HT1080 (cell line): Measurements from ENCODE around the gene EFCAB6. TPM values are rescaled to one million over a fixed set of nuclear protein-coding genes. Genes with fewer than 3 reads are reported as not detected.

Experiments
- DNase-seq: peaks from one replicate; pipeline ENCODE4 v3.0.0-alpha.2; 2015; ENCODE audit warnings: low read depth
- polyA plus RNA-seq, 2 experiments: library from polyadenylated mRNA; depleted of rRNA; stranded (reverse); fragments of >200 nt; gene quantifications; 2 replicates each; pipeline ENCODE4 v1.2.3, GENCODE V29; 2015
- total RNA-seq: library from RNA; depleted of rRNA; stranded (reverse); fragments of >200 nt; shearing (Covaris generic); gene quantifications from 2 replicates; pipeline ENCODE4 v1.2.3, GENCODE V29; 2014; rRNA removed

EFCAB6 gene, protein sequence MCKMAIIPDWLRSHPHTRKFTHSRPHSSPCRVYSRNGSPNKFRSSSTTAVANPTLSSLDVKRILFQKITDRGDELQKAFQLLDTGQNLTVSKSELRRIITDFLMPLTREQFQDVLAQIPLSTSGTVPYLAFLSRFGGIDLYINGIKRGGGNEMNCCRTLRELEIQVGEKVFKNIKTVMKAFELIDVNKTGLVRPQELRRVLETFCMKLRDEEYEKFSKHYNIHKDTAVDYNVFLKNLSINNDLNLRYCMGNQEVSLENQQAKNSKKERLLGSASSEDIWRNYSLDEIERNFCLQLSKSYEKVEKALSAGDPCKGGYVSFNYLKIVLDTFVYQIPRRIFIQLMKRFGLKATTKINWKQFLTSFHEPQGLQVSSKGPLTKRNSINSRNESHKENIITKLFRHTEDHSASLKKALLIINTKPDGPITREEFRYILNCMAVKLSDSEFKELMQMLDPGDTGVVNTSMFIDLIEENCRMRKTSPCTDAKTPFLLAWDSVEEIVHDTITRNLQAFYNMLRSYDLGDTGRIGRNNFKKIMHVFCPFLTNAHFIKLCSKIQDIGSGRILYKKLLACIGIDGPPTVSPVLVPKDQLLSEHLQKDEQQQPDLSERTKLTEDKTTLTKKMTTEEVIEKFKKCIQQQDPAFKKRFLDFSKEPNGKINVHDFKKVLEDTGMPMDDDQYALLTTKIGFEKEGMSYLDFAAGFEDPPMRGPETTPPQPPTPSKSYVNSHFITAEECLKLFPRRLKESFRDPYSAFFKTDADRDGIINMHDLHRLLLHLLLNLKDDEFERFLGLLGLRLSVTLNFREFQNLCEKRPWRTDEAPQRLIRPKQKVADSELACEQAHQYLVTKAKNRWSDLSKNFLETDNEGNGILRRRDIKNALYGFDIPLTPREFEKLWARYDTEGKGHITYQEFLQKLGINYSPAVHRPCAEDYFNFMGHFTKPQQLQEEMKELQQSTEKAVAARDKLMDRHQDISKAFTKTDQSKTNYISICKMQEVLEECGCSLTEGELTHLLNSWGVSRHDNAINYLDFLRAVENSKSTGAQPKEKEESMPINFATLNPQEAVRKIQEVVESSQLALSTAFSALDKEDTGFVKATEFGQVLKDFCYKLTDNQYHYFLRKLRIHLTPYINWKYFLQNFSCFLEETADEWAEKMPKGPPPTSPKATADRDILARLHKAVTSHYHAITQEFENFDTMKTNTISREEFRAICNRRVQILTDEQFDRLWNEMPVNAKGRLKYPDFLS (N-terminal part only)
- not detected in 2 replicates for total RNA-seq
- polyA plus RNA-seq (2015; cell fraction: cytosol; rRNA removed), result 0.03 and 0.29 TPM in 2 replicates
- polyA plus RNA-seq (2015; cell fraction: nucleus; rRNA removed), result 0.33 TPM in 1 of 2 replicates, not detected in the other

DNA sequence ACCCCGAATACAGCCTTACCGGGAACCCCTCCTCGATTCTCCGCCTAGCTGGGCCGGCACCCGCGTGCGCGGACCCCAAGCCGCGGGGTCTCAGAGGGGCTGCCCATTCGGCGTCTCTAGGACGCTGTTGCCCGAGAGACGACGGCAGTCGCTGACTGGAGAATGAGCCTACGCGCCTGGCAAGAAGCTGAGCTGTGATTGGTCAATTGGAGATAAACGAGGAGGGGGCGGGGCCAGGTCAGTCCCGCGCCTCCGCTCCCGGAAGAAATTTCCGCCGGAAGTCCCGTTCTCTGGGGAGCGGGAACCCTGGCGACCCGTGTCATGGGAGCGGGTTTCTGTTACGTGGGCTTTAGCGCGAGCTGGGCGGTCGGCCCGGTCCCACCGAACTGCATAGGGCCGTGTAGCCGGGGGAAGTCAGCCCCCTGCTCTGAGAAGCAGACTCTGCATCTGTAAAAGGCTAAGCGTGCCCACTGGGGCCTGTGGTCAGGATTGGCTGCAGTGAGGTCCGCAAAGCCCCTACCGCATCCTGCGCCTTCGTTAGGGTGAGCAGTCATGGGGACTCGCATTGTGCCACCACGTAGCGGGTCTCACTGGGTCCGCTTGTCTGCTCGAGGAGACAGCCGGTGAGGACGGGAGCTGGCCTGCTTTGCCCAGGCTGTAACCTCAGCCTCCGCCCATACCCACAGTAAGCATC, at the start of gene EFCAB6:
TSS of gene EFCAB6 (minus strand) at position 157 of the 694 bp plus-strand sequence. CDS start 29,987 bp downstream, outside the sequence.
- DNase-seq, result peak; percentile 85

DNA sequence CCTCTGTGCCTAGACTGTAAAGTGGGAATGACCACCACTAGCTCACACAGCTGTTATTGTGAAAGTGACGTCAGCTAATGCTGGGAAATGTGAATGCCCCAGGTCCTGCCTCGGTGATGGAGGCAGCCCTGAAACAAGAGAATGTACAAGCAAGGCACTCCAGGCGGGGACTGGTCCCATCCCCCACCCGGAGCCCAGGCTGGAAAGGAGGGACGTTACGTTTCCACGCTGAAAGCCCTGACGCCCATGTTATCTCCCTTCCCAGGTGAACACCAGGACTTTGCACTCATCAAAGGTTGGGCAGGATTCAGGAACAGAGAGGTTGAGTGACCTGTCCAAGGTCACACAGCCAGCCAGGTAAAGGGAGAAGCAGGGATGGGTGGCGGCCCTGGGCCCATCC, 49.4 kb upstream of the EFCAB6 start:
- DNase-seq, result no peak

DNA sequence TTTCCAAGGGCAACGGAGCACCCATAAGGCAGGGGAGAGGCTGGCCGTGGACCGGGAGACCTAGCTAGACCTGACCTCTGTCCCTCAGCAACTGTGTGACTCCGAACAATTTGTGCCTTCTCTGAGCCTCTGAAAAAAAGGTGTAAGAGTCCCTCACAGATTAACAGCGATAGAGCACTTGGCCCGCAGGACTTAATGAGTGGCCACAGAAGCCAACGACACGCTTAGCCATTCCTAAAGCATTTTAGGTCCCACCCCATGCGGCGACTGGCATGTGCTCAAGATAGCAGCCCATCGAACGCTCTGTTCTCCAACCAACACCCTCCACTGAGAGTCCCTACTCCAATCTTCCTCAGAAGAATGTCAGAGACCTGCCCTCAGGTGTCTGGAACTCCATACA, 48.7 kb upstream of the EFCAB6 start:
- DNase-seq, result no peak

GRCh38 chr22:43860126-43860525, 48.0 kb upstream of the EFCAB6 start:
- DNase-seq, result no peak

GRCh38 chr22:43859621-43860020, 47.5 kb upstream of the EFCAB6 start:
- DNase-seq, result no peak

DNA sequence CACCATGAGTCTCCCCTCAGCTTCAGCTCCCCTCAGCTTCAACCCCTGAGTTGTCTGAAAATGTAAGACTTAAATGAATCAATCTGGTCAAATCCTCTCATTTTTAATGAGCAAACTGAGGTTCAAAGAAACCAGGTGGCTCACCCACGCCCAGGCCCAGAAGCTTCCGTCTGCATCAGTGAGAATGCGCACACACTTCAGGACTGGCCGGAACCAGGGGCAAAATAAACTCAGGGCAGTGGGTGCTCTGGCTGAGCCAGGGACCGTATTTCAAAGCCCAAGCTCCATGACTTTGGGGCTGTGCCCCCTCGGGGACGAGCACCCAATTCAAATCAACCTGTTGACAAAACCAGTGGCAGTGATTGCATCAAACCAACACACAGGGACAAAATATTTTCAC, 47.1 kb upstream of the EFCAB6 start:
- no peak for DNase-seq

GRCh38 chr22:43858156-43858895, 46.2 kb upstream of the EFCAB6 start:
- no peak for DNase-seq

DNA sequence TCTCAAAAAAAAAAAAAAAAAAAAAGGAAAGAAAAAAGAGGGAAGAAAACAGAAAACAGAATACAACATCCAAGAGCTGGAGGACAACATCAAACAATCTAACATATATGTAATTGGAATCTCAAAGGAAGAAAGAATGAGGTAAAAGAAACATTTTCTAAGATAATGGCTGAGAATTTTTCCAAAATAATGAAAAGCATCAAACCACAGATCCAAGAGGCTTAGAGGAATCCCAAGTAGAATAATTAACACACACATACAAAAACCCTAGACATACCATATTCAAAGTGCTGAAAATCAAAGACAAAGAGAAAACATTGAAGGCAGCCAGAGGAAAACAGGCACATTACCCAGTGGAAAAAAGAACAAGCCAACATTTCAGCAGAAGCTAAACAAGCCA, 45.3 kb upstream of the EFCAB6 start:
- DNase-seq, result no peak

DNA sequence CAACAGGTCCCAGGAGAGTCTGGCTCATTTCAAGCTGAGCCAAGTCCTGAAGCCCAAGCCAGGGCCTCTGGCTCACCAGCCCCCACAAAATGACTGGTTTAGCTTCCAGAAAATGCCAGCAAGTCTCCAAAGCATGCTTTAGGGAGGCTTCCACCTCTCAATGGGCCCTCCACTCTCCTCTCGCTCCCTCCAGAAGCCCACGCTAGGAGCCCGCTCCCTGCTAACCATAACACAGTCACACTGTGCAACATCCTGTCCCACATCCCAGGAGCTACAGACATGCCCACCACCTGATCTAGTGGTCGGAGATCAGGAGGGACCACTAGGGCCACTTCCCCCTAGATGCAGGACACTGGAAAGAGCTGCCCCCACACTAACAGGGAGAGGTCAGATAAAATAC, 43.3 kb upstream of the EFCAB6 start:
- no peak for DNase-seq

- DNase-seq, result no peak
These were observed 42.7 kb upstream of the EFCAB6 start for GRCh38 chr22:43854786-43855271.

GRCh38 chr22:43854121-43854785, 42.1 kb upstream of the EFCAB6 start:
- DNase-seq, result no peak

DNA sequence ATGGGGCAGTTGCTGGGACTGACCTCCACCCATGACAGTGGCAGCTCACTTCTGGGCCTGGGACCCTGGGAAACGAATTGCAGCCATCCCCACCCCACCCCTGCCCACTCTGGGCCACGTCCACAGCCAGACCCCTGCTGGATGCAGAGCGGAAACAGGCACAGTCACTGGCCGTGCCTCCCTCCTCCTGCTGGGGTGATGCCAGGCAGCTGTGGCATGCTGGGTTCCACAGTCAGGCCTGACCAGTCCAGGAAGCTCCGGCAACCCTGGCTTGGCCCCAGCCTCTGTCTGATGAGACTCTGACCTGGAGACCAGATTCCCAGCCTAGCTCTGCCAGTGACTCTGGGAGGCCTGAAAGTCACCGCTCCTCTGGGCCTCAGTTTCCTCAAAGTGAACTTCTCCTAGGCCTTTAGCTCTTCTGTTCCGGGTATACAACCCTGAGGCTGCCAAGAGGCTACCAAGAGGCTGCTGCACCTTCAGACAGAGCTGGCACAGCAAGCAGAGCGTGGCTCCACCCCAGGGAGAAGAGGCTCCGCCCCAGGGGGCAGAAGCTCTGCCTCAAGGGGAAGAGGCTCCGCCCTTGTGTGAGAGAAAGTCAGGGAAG, 41.3 kb upstream of the EFCAB6 start:
- no peak for DNase-seq

- DNase-seq, result no peak
These were observed 40.6 kb upstream of the EFCAB6 start for GRCh38 chr22:43852573-43853327.

GRCh38 chr22:43851979-43852307, 39.8 kb upstream of the EFCAB6 start:
- DNase-seq, result no peak

DNA sequence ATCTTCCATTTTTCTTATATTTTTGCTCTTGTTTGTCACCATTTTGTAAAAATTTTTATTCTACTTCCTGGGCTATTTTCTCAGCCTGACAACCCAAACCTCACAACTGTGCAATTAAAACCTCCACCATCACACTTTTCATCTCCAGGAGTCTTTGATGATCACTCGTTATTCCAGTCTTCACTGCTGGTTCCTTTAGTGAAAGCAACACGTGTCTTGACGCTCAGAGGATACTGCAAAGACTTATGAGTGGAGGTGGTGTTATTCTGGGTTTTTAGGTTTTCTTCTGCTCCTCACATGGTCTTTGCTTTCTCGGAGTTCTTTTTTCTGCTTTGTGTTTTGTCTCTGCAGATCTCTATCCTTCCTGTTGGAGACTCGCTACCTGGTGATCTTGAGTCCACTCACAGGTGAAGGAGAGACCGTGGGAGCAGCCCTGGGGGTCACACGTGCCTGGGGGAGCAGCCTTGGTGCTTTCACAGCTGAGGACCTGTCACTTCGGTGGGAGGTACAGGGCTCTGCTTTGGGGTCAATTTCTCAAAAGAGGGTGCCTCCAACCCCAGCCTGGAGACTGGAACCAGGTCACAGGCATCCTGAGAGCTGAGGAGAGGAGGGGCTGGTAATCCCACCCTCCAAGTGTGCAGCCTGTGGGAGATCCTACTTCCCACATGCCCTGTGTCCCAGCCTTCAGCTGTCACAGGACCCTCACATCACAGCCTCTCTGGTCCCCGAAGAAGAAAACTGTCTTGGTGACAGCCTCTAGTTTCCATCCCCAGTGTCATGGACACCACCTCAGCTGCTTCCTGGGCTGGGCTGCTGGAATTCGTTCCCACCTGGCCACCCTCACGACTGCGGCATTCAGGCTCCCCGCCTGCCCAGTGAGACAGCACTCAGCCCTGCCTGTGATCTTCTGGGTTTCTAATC, 39.2 kb upstream of the EFCAB6 start:
- no peak for DNase-seq

- DNase-seq, result no peak
These were observed 38.4 kb upstream of the EFCAB6 start for GRCh38 chr22:43850529-43850928.

- no peak for DNase-seq
These were observed 37.6 kb upstream of the EFCAB6 start for GRCh38 chr22:43849731-43850130.
